Forelimb muscle (tissue), 1 donor: ENCODE results near the gene SREBF2. TPM values are rescaled to one million over a fixed set of nuclear protein-coding genes. Genes with fewer than 3 reads are reported as not detected.
A peak's percentile ranks its signal among the peaks of the same experiment; 100 is the strongest.
"Not testable (repeated sequence)": the region's sequence is repeated elsewhere in the genome, so short reads cannot be mapped to it uniquely, and the experiment has no call there.

Experiments used
- DNase-seq: peaks from one replicate; pipeline ENCODE4 v3.0.0-alpha.2; 2013; ENCODE audit warnings: low read depth
- polyA plus RNA-seq: library from polyadenylated mRNA; unstranded; fragments of 120-200 nt; gene quantifications from one replicate; pipeline ENCODE4 v1.2.1, GENCODE V29; 2013; ENCODE audit not compliant: insufficient read length

The SREBF2 gene
- polyA plus RNA-seq, 1 donor = 84.4 TPM

DNA sequence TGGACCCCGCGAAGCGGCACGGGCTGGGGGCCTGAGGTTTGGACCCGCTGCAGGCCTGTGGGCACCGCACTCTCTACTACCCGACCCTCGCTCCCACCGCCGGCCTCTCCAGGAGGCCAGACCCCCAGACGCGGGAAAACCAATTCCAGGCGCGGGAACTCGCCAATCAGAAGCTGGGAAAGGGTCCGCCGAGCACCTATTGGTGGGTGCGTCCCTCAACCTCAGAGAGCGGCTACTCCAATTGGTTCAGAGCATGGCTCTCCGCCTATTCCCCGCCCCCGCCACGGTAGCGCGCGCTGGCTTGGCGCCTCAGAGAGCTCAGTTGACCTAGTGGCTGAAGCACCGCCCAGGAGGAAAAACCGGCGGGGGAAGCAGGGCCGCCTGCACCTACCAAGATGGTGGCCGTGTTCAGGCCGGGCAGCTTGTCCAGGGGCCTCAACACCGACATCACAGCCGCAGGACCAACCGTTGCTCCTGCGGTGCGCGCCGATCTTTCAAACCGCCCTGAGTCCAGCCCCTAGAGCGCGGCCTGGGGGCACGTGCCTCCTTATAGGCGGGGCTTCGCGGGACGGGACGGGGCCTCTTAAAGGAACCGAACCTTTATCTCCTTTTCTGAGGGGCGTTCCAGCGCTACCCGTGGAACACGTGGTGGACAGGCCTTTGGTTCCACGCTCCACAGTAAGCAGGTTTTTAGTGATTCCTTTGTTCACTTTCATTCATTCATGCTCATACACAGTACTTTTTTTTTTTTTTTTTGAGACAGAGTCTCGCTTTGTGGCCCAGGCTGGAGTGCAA lies 113.9 kb downstream of the SREBF2 start, which contains the start of gene CENPM:
Gene CENPM, minus strand, starts transcription at position 524 of the 795 bp plus-strand sequence. Its CDS starts 76 bp downstream, at position 448.
- peak; percentile 78 for DNase-seq

DNA sequence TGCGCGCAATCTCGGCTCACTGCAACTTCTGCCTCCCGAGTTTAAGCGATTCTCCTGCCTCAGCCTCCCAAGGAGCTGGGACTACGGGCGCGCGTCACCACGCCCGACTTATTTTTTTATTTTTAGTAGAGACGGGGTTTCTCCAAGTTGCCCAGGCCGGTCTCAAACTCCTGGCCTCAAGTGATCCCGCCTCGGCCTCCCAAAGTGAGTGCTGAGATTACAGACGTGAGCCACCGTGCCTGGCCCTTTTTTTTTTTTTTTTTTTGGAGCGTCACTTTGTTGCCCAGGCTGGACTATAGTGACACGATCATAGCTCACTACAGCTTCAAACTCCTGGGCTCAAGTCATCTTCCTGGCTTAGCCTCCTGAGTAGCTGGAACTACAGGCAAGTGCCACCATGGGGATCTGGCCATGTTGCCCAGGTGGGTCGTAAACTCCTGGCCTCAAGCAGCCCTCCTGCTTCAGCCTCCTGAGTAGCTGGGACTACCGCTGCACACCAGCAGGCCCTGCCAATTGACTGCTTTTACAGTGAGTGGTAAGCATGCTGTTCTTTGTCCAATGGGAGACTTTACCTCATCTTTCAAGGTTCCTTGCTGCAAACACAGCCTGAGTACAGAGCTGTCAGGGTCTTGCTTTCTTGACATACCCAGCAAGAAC lies 114.6 kb downstream of the SREBF2 start:
- no peak for DNase-seq

DNA sequence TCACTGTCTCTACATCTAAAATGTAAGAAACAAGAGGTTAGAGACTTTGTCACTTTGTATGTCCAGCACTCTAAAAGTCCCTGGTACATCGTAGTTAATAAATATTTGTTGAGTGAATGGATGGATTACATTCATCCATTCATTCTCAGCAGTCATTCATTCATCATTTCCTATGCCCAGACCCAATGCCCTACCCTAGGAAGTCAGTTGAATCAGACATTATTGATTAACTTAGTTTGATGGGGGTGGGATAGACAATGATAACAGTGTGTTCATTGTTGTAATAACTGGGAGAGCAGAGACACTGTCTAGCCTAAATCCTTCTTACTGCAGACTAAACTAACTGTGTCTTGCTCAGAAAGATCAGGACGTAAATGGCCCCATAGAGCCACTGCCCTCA lies 115.2 kb downstream of the SREBF2 start:
- no peak for DNase-seq

DNA sequence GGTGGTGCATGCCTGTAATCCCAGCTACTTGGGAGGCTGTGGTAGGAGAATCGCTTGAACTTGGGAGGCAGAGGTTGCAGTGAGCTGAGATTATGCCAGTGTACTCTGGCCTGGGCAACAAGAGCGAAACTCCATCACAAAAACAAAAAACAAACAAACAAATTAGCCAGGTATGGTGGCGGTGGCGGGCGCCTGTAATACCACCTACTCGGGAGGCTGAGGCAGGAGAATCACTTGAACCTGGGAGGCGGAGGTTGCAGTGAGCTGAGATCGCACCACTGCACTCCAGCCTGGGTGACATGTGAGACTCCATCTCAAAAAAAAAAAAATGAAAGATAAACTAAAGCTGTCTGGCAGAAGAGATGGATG lies 116.0 kb downstream of the SREBF2 start:
- DNase-seq = not testable (repeated sequence)

DNA sequence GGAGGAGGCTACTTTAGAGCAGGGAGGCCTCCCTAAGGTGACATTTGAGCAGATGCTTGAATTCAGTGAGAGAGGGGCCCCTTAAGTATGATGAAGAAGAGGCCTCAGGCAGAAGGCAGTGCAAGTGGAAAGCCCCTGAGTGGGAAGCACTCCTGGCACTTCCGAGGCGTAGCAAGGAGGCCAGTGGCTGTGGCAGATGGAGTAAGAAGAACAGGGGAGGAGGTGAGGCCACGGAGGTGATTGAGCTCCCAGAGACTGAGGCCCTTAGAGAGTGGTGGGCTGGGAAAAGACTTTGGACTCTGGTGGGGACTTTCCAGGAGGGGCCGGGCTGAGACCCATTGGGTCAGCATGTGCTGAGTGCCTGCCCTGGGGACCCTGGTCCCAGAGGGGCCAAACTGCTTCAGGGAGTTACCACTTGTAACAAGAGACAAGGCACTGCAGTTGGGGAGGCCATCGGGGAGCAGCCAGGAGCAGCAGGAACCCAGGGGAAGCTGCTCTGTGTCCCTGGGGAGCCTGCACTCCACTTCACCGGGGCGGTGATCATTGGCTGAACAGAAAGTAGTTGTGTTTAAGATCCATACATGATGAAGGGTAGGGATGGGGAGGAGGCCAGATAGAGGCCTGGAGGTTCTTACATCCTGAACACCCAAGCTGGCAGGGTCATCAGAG lies 116.5 kb downstream of the SREBF2 start:
- no peak for DNase-seq

DNA sequence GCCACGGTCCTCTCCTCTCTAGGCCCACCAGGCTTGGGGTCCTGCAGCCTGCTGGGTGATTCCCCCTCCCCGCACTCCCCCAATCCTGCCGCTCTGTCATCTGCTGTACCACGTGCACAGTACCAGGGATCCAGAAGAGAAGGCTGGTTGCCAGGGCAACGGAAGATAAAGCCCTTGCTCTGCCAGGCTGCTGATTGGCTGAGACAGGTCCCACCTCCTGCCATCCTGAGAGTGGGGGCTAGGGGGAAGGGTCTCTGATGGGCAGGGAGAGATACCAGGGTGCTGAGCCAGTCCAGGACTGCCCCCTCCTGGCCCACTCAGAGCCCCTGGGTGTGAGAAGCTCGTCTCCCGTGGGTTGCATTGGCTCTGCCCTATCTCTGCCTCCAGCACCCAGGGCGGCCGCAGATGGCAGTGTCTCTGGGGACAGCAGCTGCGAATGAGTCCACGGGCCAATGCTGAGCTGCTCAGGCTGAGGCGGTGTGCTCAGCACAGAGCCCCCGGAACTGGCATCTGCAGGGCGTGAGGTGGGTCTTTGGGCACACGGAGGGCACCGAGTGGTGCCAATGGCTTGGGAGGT lies 119.1 kb downstream of the SREBF2 start, which contains the start of gene SMIM45:
Gene SMIM45, plus strand, starts transcription at position 253 of the 577 bp plus-strand sequence.
- no peak for DNase-seq

DNA sequence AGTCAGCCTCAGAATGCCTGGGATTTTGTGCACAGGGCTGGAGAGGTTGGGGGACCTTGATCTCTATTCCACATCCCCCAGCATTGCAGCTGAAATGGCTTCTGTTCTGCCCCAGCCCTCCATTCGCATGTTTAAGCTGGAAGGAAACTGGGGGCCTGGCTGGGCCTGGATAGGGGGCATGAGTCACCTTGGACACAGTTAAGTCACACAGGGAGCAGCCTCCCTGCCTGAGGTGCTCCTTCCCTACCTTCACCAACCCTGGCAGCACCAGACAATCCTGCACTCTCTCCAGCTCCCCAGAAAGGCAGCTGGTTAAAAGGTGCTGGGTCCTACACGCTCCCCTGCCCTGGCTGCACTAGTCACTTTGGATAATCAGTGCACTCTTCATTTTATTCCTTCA lies 119.8 kb downstream of the SREBF2 start:
- DNase-seq = no peak

Other genes starting within 250 kb of the SREBF2 start
- 23.2 TPM for gene PMM1, start 243.3 kb upstream of the SREBF2 start, polyA plus RNA-seq
- 20.2 TPM for gene DESI1, start 212.1 kb upstream of the SREBF2 start, polyA plus RNA-seq
- gene XRCC6, start 211.8 kb upstream of the SREBF2 start, polyA plus RNA-seq = 213 TPM
- gene SNU13, start 144.2 kb upstream of the SREBF2 start, polyA plus RNA-seq = 114 TPM
- gene MEI1, start 133.6 kb upstream of the SREBF2 start, polyA plus RNA-seq = 0.68 TPM
- 9.4 TPM for gene CCDC134, start 32.4 kb upstream of the SREBF2 start, polyA plus RNA-seq
- gene SHISA8, start 82.0 kb downstream of the SREBF2 start, polyA plus RNA-seq = 0.33 TPM
- gene TNFRSF13C, start 93.7 kb downstream of the SREBF2 start, polyA plus RNA-seq = 1.1 TPM
- 5.3 TPM for gene CENPM, start 114.0 kb downstream of the SREBF2 start, polyA plus RNA-seq
- 0.75 TPM for gene SEPTIN3, start 136.3 kb downstream of the SREBF2 start, polyA plus RNA-seq
- 1.7 TPM for gene WBP2NL, start 165.7 kb downstream of the SREBF2 start, polyA plus RNA-seq
- gene NAGA, start 237.7 kb downstream of the SREBF2 start, polyA plus RNA-seq = 17.1 TPM
- 18.3 TPM for gene PHETA2, start 241.1 kb downstream of the SREBF2 start, polyA plus RNA-seq
- 96.1 TPM for gene SMDT1, start 246.6 kb downstream of the SREBF2 start, polyA plus RNA-seq